Urothelium cell line (cell line): ENCODE data around the gene CCN5.
A peak's percentile ranks its signal among the peaks of the same experiment; 100 is the strongest.
"Not testable (repeated sequence)": the region's sequence is repeated elsewhere in the genome, so short reads cannot be mapped to it uniquely, and the experiment has no call there.

Experiments used
- DNase-seq: peaks from one replicate; pipeline ENCODE4 v3.0.0; 2011; ENCODE audit warnings: low spot score, mixed read lengths
- FAIRE-seq: peaks from 2 replicates; lab custom pipeline; 2011; peaks lifted over from hg19 to GRCh38; lab: Jason Lieb, UNC

Gene CCN5

DNA sequence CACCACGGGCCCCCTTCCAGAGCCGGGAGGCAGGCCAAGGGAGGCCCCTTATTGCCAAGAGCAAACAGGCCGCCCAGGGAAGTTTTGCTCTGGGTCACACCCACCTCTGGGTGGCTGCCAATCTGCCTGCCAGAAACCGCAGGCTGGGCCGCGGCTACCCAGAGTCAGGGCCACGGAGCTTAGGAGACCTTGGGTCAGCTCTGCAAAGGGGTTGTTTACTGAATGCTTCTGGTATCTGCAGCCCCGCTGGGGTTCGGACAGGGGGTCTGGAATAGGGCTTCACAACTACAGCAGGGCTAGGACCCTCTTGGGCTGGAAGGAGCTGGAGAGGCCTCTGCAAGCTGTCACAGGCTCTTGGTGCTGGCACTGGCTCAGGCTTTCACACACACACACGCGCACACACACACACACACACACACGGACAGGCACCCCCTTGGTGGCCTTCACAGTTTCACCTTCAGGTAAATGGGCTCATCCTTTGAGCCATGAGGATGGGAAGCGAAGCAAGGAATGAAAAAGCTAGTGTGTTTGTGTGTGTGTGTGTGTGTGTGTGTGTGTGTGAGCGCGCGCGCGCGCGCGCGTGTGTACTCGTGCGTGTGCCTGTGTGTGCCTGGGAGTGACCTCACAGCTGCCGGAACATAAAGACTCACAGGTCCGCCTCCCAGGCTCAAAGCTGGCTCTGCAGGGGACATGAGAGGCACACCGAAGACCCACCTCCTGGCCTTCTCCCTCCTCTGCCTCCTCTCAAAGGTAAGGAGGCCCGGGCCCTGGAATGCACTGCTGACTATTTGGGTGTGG is at the start of gene CCN5:
Gene CCN5 (plus strand): TSS at position 669 of the 798 bp plus-strand sequence. CDS start 22 bp downstream, at position 691.
- peak; percentile 94 for DNase-seq
- no peak for FAIRE-seq

- FAIRE-seq (no peak), DNase-seq (no peak)
Measured at GRCh38 chr20:44666066-44666465, 49.1 kb upstream of the CCN5 start.

- not testable (repeated sequence) for DNase-seq, FAIRE-seq
Measured at GRCh38 chr20:44670851-44671250, 44.3 kb upstream of the CCN5 start.

DNA sequence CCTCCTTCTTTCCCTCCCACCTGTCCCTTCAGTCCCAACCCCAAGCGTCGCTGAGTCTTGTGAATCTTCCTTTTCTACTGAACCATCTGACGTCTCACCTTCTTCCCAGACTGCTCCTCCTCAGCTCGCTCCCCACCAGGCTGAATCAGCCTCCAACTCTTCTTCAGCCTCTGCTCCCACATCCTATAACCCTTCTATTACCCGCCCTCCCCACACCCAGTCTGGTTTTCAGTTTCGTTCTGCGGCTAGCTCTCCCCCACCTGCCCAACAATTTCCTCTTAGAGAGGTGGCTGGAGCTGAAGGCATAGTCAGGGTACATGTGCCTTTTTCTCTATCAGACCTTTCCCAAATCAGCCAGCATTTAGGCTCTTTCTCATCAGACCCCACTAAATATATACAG is 43.6 kb upstream of the CCN5 start:
- not testable (repeated sequence) for FAIRE-seq, DNase-seq

- not testable (repeated sequence) for DNase-seq, FAIRE-seq
Measured at GRCh38 chr20:44672318-44672902, 42.8 kb upstream of the CCN5 start.

DNA sequence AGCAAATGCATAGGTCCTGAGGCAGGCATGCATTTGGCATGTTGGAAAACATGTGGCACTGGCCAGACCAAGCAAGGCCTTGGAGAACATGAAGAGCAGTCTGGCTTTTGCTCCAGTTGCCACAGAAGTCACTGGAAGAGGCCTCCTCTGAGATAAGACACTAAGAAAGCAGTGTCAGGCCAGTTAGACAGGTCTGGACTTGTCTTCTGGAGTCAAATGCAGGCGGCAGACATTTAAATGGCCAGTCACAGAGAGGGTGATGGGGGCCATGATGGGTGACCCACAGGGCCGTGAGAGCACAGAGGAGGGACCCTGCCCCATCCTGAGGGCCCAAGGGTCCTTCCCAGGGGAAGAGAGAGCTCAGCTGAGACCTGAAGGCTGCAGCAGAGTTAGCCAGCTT is 36.9 kb upstream of the CCN5 start:
- FAIRE-seq (no peak), DNase-seq (no peak)

GRCh38 chr20:44678990-44679611 is 36.1 kb upstream of the CCN5 start:
- no peak for DNase-seq
- FAIRE-seq: no peak

DNA sequence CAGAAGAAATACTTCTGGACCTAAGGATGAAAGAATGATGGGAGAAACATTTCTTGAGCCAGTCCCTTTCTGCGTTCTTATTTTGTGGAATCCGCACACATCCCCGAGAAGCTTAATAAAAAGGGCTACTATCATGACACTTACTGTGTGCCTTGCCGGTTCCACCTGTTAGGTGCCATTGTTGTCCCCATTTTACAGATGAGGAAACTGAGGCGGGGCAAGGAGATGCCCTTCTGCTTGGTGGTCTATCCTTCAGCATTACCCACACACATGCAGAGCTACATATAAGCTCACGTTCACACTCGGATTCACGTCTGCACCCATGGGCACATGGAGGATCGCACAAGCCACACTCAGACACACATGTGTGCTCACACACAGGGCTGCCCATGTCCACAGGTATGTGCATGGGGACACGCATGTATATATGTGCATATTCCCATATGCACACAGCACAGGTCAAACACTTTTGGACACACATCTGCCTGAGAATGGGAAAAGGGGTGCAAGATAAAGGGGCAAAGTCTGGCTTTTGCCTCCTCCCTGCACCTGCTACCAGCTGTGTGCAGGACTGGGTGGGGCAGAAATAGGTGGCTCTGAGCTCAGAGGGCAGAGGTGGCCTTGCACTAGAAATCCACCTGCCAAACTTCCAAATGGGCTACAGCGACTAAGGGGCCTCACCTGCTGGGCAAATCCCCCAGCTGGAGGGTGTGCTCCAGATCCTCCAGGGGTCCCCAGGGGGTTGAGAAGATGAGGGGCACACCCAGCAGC is 33.2 kb upstream of the CCN5 start:
- no peak for FAIRE-seq
- no peak for DNase-seq

DNA sequence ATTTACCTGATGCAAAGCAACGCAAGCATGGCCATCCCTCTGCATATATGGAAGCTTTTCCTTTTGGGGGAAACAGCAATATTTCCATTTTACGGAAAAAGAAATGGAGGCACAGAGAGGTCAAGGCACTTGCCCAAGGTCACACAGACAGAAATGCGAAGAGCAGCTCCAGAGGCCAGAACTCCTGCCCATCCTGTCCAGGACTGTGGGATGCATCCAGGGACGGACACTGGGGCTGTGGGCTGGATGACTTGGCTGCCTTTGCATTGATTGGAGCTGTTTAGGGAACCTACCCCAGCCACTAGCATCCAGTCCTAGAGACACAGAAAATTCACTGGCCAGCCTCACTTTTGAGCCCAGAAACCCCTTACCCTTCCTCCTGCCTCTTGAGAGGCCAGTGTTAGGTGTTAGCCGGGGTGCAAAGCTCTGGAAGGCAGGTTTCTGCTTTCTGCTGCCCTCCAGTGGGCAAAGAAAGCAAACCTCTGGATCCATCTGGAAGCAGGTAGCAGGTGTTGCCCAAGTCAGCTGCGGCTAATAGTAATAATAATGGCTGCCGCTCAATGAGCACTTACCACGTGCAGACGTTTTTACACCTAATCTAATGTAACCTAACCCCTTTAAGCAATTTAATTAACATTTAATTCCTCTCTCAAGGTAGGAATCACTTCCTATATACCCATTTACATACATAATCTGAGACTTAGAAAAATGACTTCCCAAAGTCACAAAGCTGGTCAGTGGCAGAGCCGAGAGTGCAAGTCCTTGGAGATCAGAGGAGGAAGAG is 31.7 kb upstream of the CCN5 start:
- FAIRE-seq (no peak), DNase-seq (peak; percentile 89)

DNA sequence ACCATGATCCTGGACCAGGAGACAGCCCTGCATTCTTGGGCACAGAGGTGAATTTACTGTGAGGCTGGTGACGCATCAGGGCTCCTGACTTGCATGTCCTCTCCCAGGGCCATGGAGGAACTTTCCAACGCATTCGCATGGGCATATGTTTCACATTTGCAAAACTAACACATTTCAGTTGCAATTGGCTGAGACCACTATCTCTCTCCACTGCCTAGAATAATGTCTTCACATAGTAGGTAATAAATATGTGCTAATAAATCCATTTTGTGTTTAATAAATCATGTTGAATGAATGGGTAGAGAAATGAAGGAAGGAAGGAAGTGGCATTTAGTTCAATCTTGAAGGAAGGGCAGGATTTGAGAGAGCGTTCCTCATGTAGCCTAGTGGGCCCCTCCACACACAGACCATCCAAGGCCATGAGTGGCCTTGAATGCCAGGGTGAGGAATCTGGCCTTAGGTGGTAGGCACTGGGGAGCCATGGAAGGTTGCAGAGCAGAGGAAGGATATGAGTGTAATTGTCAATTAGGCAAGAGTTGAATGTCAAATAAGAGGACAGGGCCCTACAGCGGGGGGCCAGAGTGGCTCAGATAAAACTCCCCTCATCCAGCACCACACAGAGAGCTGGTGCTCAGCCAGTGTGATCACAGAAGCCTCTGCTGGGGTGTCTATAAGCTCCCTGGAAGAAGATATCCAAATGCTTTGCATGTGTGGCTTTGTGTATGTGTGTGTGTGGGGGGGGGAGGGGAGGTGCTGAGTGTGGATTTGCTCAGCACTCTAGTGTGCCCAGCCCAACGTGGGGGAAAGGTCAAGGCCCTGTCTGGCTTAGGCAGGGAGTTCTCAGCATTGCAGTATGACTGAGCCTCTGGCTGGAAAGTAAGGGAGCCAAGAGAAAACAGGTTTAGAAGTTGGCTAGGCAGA is 30.9 kb upstream of the CCN5 start:
- no peak for FAIRE-seq
- DNase-seq: no peak

DNA sequence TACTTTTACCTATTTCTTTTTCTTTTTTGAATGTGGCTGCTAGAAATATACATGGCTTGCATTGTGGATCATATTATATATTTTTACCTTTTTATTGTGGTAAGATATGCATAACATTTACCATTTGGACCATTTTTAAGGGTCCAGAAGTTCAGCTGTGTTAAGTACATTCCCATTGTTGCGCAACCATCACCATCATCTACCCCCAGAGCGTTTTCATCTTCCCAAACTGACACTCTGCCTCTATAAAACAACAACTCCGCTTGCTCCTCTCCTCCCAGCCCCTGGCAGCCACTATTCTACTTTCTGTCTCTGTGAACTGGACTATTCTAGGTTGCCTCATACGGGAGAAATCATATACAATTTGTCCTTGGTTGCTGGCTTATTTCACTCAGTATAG is 28.2 kb upstream of the CCN5 start:
- FAIRE-seq: no peak
- no peak for DNase-seq

GRCh38 chr20:44688053-44688625 is 27.0 kb upstream of the CCN5 start:
- FAIRE-seq: no peak
- DNase-seq: no peak

GRCh38 chr20:44689809-44690208 is 25.4 kb upstream of the CCN5 start:
- no peak for FAIRE-seq
- no peak for DNase-seq

DNA sequence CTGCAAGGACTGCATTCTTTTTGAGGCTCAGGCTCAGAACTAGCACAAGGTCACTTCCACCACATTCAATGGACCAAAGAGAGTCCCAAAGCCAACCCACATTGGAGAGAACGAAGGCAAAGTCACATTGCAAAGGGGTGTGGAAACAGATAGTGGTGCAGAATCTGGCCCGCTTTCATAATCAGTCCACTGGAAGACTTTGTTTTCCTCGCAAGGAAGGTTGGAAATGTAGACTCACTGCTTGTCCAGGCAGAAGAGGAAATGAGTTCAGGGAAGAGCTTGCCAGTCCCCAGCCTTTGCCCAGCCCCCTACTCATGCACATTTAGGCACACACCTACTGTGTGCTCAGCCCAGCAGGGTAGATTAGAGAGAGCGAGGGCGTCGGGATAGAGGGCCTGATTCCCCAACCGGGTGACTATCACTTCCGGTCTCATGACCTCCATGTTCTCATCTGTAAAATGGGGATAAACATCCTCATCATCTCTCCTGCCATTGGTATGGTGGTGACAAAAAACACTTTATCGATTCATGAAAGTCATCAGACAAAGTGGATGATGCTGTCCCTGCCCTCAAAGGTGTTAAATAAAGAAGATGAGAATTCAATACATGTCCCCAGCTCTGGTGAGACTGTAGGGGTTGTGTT is 24.3 kb upstream of the CCN5 start:
- no peak for FAIRE-seq

GRCh38 chr20:44691424-44692423 is 23.4 kb upstream of the CCN5 start:
- DNase-seq (no peak), FAIRE-seq (no peak)

More for the DNA sequence above, 24.3 kb upstream of the CCN5 start:
- DNase-seq: no peak

GRCh38 chr20:44692932-44693480 is 22.2 kb upstream of the CCN5 start:
- DNase-seq (peak; percentile 92), FAIRE-seq (no peak)

- FAIRE-seq: no peak
Measured at GRCh38 chr20:44693627-44694026, 21.5 kb upstream of the CCN5 start.

More at GRCh38 chr20:44693627-44694026, 21.5 kb upstream of the CCN5 start:
- DNase-seq: no peak
